PC-9 (cell line): Measurements from ENCODE around the gene PDIA6. TPM values are rescaled to one million over a fixed set of nuclear protein-coding genes. Genes with fewer than 3 reads are reported as not detected.

Experiments
- BruUV-seq: library from RNA; stranded (reverse); fragments of 400-500 nt; replicated peaks from 2 replicates; lab custom pipeline; 2021; lab: Mats Ljungman, UMichigan
- CTCF ChIA-PET: fragments of 300-600 bp; sonication (Branson Sonifier 250); formaldehyde crosslinking; loops from one replicate; lab custom pipeline; 2022; ENCODE audit warnings: antibody characterized with exemption; lab: Charles Lee
- POLR2A ChIA-PET: fragments of 300-600 bp; sonication (Branson Sonifier 250); formaldehyde crosslinking; loops from one replicate; lab custom pipeline; 2022; ENCODE audit warnings: antibody characterized with exemption; ENCODE audit not compliant: unreplicated experiment; lab: Charles Lee
- DNase-seq, 2 experiments: peaks; one replicate each; pipeline versions ENCODE4 v3.0.0 to v3.0.0-alpha.2; 2015 to 2022; ENCODE audit warnings: mixed read lengths in 1 of 2
- H2AFZ ChIP-seq: fragments of 200-600 bp; sonication (generic); 2 replicates; pipeline ENCODE4 v1.8.1; 2017; ENCODE audit warnings: antibody characterized with exemption
- H3F3A ChIP-seq: fragments of 200-600 bp; sonication (generic); 2 replicates; pipeline ENCODE4 v1.8.1; 2017; ENCODE audit warnings: antibody characterized with exemption, mild to moderate bottlenecking, low read depth; ENCODE audit not compliant: insufficient read depth
- H3K27ac ChIP-seq: fragments of 200-600 bp; sonication (generic); 2 replicates; pipeline ENCODE4 v1.6.1; 2016; ENCODE audit warnings: mixed run types
- H3K27me3 ChIP-seq: fragments of 200-600 bp; sonication (generic); 2 replicates; pipeline ENCODE4 v1.6.1; 2016; ENCODE audit warnings: low read depth, mixed run types; ENCODE audit not compliant: insufficient read depth
- H3K36me3 ChIP-seq: fragments of 200-600 bp; sonication (generic); 2 replicates; pipeline ENCODE4 v1.6.1; 2016; ENCODE audit warnings: low read depth, mixed run types
- H3K4me1 ChIP-seq: fragments of 200-600 bp; sonication (generic); replicated peaks from 2 replicates; pipeline ENCODE4 v1.6.1; 2016; ENCODE audit warnings: mixed run types; ENCODE audit not compliant: insufficient read depth
- H3K4me2 ChIP-seq: fragments of 200-600 bp; sonication (generic); 2 replicates; pipeline ENCODE4 v1.6.1; 2017; ENCODE audit warnings: mixed run types
- H3K4me3 ChIP-seq: fragments of 200-600 bp; sonication (generic); 2 replicates; pipeline ENCODE4 v1.6.1; 2016; ENCODE audit warnings: mixed run types
- H3K79me2 ChIP-seq: fragments of 200-600 bp; sonication (generic); 2 replicates; pipeline ENCODE4 v1.6.1; 2017; ENCODE audit warnings: low read depth, mixed run types
- H3K9me2 ChIP-seq: fragments of 200-600 bp; sonication (generic); 2 replicates; pipeline ENCODE4 v1.8.1; 2017; ENCODE audit warnings: mild to moderate bottlenecking; ENCODE audit not compliant: insufficient read depth
- H3K9me3 ChIP-seq: fragments of 200-600 bp; sonication (generic); 2 replicates; pipeline ENCODE4 v1.8.1; 2016; ENCODE audit warnings: low read depth; ENCODE audit not compliant: insufficient read depth
- H4K20me1 ChIP-seq: fragments of 200-600 bp; sonication (generic); 2 replicates; pipeline ENCODE4 v1.8.1; 2017; ENCODE audit not compliant: insufficient read depth
- EZH2 ChIP-seq: fragments of 200-600 bp; sonication (generic); IDR thresholded peaks from 2 replicates; pipeline ENCODE4 v1.8.0; 2017; ENCODE audit warnings: antibody characterized with exemption, low read depth
- intact Hi-C: fragments of 100-400 bp; cut with micrococcal nuclease; formaldehyde crosslinking; loops from one replicate; pipeline ENCODE4 v1.10.0; 2022; ENCODE audit not compliant: unreplicated experiment
- total RNA-seq: library from RNA; stranded (reverse); gene quantifications from 2 replicates; pipeline ENCODE4 v1.2.3, GENCODE V29; 2021
- TF ChIP-seq, protein P1 (sequence below): fragments of 200-600 bp; sonication (generic); conservative IDR thresholded peaks from 2 replicates; pipeline ENCODE4 v1.6.1; 2017; ENCODE audit warnings: mixed run types, antibody characterized with exemption, mild to moderate bottlenecking, moderate library complexity

Gene PDIA6
- total RNA-seq, 1 experiment from 2014 or later = 170 TPM

DNA sequence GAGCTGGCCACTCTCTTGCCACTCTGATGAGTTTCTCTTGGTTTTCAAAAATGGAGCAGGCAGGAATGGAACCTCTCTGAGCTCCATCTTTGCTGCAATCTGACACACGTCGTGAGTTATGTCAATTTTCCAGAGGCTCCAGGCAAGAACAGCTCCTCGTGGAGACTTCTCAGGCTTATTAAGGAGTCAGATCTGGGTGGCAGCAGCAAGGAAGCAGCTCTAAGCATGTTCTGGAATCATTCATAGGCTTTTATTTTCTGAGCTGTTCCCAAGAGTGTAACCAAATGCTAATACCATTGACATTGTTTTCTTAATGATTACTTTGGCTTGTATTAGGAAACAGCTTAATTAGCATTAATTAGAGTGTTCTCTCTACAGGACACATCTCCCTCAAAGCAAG is 26.1 kb upstream of the PDIA6 start:
- ChIA-PET POLR2A (no interaction called here), CTCF (interaction anchor here (0.5 kb wide), 1 partner anchor 65 kb away, joined by 14 read pairs; no protein-coding TSS in a partner anchor)
- Histone ChIP-seq H3K4me3 (no peak overlapping the region), H3K9me3 (peaks cover 15% of the 10 kb centered on the region; the same call in 1 of the 2 replicates), H3K36me3 (no peaks in the 10 kb centered on the region), H3K4me2 (no peak overlapping the region), H3K79me2 (no peaks in the 10 kb centered on the region), H3F3A (no peaks in the 10 kb centered on the region), H3K4me1 (peaks cover 2% of the 10 kb centered on the region; the same call in 1 of the 2 replicates), H3K9me2 (no peaks in the 10 kb centered on the region), H3K27ac (no peak overlapping the region), H4K20me1 (no peaks in the 10 kb centered on the region), H3K27me3 (no peaks in the 10 kb centered on the region), H2AFZ (no peak overlapping the region)
- intact Hi-C loops = loop anchor here (5.0 kb wide), 1 partner anchor 189 kb away; no protein-coding TSS in a partner anchor
- no TSS peak for BruUV-seq
- TF ChIP-seq, protein P1, sequence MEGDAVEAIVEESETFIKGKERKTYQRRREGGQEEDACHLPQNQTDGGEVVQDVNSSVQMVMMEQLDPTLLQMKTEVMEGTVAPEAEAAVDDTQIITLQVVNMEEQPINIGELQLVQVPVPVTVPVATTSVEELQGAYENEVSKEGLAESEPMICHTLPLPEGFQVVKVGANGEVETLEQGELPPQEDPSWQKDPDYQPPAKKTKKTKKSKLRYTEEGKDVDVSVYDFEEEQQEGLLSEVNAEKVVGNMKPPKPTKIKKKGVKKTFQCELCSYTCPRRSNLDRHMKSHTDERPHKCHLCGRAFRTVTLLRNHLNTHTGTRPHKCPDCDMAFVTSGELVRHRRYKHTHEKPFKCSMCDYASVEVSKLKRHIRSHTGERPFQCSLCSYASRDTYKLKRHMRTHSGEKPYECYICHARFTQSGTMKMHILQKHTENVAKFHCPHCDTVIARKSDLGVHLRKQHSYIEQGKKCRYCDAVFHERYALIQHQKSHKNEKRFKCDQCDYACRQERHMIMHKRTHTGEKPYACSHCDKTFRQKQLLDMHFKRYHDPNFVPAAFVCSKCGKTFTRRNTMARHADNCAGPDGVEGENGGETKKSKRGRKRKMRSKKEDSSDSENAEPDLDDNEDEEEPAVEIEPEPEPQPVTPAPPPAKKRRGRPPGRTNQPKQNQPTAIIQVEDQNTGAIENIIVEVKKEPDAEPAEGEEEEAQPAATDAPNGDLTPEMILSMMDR = no peak
- TF ChIP-seq EZH2 = no peak
- no peak for DNase-seq

DNA sequence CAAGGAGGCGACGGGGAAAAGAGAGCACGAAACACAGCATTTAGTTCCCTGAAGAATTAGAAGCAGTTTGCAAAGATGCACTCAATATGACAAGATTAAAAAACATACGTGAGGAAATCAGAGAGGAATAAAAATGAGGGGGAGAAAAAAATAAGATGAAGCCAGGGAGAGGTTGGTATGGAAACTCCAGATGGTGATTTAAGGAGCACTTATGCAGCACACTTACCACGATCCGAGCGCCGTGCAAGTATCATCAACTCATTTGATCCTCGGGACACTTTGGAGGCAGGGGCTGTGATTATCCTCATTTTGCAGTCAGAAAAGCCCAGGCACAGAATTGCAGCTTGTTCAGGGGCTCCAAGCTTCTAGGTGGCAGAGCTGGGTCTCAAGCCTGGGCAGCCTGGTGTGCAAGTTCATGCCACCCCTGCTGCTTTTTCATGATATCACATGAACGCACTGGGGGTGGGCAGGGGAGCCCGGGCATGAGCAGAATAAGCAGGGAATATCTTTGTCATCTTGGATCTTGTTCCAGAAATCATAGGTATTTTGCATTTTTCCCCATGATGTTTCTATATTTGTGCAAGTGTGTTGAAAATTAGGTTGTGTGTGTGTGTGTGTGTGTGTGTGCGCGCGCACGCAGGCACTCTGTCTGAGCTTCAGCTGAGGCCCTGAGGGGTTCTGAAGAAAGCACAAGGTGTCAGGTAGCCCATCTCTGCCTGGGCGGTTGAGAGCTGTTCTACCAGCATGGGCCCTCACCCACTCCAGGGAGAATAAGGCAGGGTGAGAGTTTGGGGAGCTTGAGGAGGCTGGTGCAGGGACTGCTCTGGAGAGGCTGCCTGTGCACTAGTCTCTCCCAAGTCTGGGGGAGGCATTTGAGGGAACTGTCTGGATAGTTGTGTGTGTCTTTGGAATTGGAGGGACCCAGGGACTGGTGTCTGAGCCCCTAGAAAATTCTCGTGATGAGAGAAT is 25.0 kb upstream of the PDIA6 start:
- H3K9me2 ChIP-seq = no peaks in the 10 kb centered on the region
- ChIA-PET POLR2A (no interaction called here), CTCF (no interaction called here)
- H3K4me2 ChIP-seq = no peak overlapping the region
- no peaks in the 10 kb centered on the region for H3K4me1 ChIP-seq
- intact Hi-C loops = loop anchor here (5.0 kb wide), 1 partner anchor 190 kb away; no protein-coding TSS in a partner anchor
- no peak overlapping the region for H2AFZ ChIP-seq
- peaks cover 14% of the 10 kb centered on the region; the same call in 1 of the 2 replicates for H3K9me3 ChIP-seq
- DNase-seq = no peak
- no peaks in the 10 kb centered on the region for H3K27me3 ChIP-seq
- H3K4me3 ChIP-seq = no peak overlapping the region
- BruUV-seq = no TSS peak
- no peaks in the 10 kb centered on the region for H3K79me2 ChIP-seq
- H3K27ac ChIP-seq = no peak overlapping the region
- H3K36me3 ChIP-seq = no peaks in the 10 kb centered on the region
- H4K20me1 ChIP-seq = no peaks in the 10 kb centered on the region
- no peak for TF ChIP-seq EZH2
- TF ChIP-seq, protein P1 = no peak
- H3F3A ChIP-seq = no peaks in the 10 kb centered on the region

DNA sequence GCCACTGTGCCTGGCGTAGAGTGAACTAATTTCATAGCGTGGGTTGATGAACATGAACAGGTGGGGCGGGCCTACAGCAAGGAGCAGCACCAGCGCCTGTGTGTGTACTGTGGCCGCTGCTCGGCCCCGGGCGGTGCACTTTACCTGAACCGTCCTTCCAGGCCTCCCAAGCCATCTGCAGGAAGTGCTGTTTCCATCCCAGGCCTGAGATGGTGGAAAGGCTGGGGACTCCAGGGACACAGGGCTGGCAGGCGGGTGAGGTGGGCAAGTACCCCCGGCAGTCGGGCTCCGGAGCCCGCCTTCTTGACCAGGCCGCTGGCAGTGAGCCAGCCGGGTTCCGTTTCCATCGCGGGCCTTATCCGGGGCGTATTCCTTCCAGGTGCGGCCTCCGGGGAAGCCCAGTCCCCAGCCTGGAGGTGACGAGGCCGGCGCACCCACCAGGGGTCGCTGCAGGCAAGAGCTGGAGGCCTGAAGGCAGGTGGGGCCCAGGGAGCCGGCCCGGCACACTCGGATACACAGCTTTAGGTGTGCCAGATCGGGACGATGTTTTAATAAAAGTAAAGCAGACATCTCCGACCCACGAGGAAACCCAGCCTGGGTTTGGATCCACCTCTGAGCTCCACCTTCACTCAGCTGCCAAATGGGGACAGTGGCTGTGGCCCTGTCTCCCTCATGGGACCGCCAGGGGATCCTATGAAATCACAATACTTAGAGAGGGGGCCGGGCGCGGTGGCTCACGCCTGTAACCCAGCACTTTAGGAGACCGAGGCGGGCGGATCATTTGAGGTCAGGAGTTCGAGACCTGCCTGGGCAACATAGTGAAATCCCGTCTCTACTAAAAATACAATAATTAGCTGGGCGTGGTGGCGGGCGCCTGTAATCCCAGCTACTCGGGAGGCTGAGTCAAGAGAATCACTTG is 22.7 kb upstream of the PDIA6 start:
- no peaks in the 10 kb centered on the region for H3K36me3 ChIP-seq

More for the DNA sequence above, 22.7 kb upstream of the PDIA6 start:
- H3K27me3 ChIP-seq = peaks cover 8% of the 10 kb centered on the region
- POLR2A ChIA-PET = no interaction called here
- H3K4me2 ChIP-seq = peak overlapping the region; percentile 76
- BruUV-seq = no TSS peak
- no peaks in the 10 kb centered on the region for H3K79me2 ChIP-seq
- no peaks in the 10 kb centered on the region for H3K9me2 ChIP-seq
- intact Hi-C loops = loop anchor here (1.0 to 5.0 kb wide), 3 partner anchors 192 to 295 kb away; no protein-coding TSS in a partner anchor
- CTCF ChIA-PET = interaction anchor here (0.6 to 1.3 kb wide), 6 partner anchors 8 to 289 kb away, joined by 3 to 13 read pairs (median 5); no protein-coding TSS in a partner anchor
- DNase-seq = peak; percentile 46 to 82
- no peaks in the 10 kb centered on the region for H3K4me1 ChIP-seq
- H3K4me3 ChIP-seq = peak overlapping the region; percentile 40; the same call in 1 of the 2 replicates
- no peaks in the 10 kb centered on the region for H3K9me3 ChIP-seq
- peak overlapping the region; percentile 63; the same call in 1 of the 2 replicates for H2AFZ ChIP-seq
- H4K20me1 ChIP-seq = no peaks in the 10 kb centered on the region
- H3F3A ChIP-seq = no peaks in the 10 kb centered on the region
- H3K27ac ChIP-seq = no peak overlapping the region
- no peak for TF ChIP-seq EZH2
- TF ChIP-seq, protein P1 = peak; percentile 95
